ENCODE measurements around the gene STK11. TPM values are rescaled to one million over a fixed set of nuclear protein-coding genes. Genes with fewer than 3 reads are reported as not detected.
"Not testable (repeated sequence)": the region's sequence is repeated elsewhere in the genome, so short reads cannot be mapped to it uniquely, and the experiment has no call there.

STK11 gene
- total and polyA plus RNA-seq, 4 donors: 35.4 to 66.6 (median 58.8) TPM

- Histone ChIP-seq H3K4me1 (ENCODE audit: control insufficient read depth, insufficient read depth, low read length) (peaks cover 22% of the 10 kb centered on the region), H3K36me3 (ENCODE audit: control insufficient read depth, insufficient read depth, low read length) (no peaks in the 10 kb centered on the region), H3K4me3 (ENCODE audit: low read depth, low read length) (no peak overlapping the region), H3K9me3 (ENCODE audit: control insufficient read depth, insufficient read depth, low read length) (no peaks in the 10 kb centered on the region), H3K27ac (ENCODE audit: low read depth, low read length) (no peak overlapping the region), H3K27me3 (ENCODE audit: control insufficient read depth, insufficient read depth, low read length) (no peaks in the 10 kb centered on the region)
- 87% methylated on average over 23 of the region's 25 CpGs for WGBS (ENCODE audit: insufficient coverage)
- no peak for DNase-seq (ENCODE audit: low read depth in 4 of 6, low spot score in 6 of 6)
These were observed 28.1 kb upstream of the STK11 start for GRCh38 chr19:1177322-1178114.

GRCh38 chr19:1181606-1182005, 24.0 kb upstream of the STK11 start:
- no peaks in the 10 kb centered on the region for H3K36me3 ChIP-seq (ENCODE audit: control insufficient read depth, insufficient read depth, low read length)
- H3K9me3 ChIP-seq (ENCODE audit: control insufficient read depth, insufficient read depth, low read length): no peaks in the 10 kb centered on the region
- H3K27me3 ChIP-seq (ENCODE audit: control insufficient read depth, insufficient read depth, low read length): no peaks in the 10 kb centered on the region
- no peak overlapping the region for H3K4me3 ChIP-seq (ENCODE audit: low read depth, low read length)
- 87% methylated on average over 11 of the region's 11 CpGs for WGBS (ENCODE audit: insufficient coverage)
- peaks cover 5% of the 10 kb centered on the region for H3K4me1 ChIP-seq (ENCODE audit: control insufficient read depth, insufficient read depth, low read length)
- H3K27ac ChIP-seq (ENCODE audit: low read depth, low read length): no peak overlapping the region
- peak in 1 of 6 donors; percentile 0 for DNase-seq (ENCODE audit: low read depth in 4 of 6, low spot score in 6 of 6)

GRCh38 chr19:1182068-1182467, 23.5 kb upstream of the STK11 start:
- Histone ChIP-seq H3K27ac (ENCODE audit: low read depth, low read length) (no peak overlapping the region), H3K27me3 (ENCODE audit: control insufficient read depth, insufficient read depth, low read length) (no peaks in the 10 kb centered on the region), H3K4me1 (ENCODE audit: control insufficient read depth, insufficient read depth, low read length) (peaks cover 5% of the 10 kb centered on the region), H3K36me3 (ENCODE audit: control insufficient read depth, insufficient read depth, low read length) (no peaks in the 10 kb centered on the region), H3K9me3 (ENCODE audit: control insufficient read depth, insufficient read depth, low read length) (no peaks in the 10 kb centered on the region), H3K4me3 (ENCODE audit: low read depth, low read length) (no peak overlapping the region)
- WGBS (ENCODE audit: insufficient coverage): 89% methylated on average over 10 of the region's 10 CpGs
- no peak for DNase-seq (ENCODE audit: low read depth in 4 of 6, low spot score in 6 of 6)

- no peaks in the 10 kb centered on the region for H3K27me3 ChIP-seq (ENCODE audit: control insufficient read depth, insufficient read depth, low read length)
- no peak for DNase-seq (ENCODE audit: low read depth in 4 of 6, low spot score in 6 of 6)
- no peak overlapping the region for H3K4me3 ChIP-seq (ENCODE audit: low read depth, low read length)
- no peaks in the 10 kb centered on the region for H3K9me3 ChIP-seq (ENCODE audit: control insufficient read depth, insufficient read depth, low read length)
- no CpG with 5 or more reads among the region's 11 CpGs for WGBS (ENCODE audit: insufficient coverage)
- H3K36me3 ChIP-seq (ENCODE audit: control insufficient read depth, insufficient read depth, low read length): no peaks in the 10 kb centered on the region
- peaks cover 5% of the 10 kb centered on the region for H3K4me1 ChIP-seq (ENCODE audit: control insufficient read depth, insufficient read depth, low read length)
- H3K27ac ChIP-seq (ENCODE audit: low read depth, low read length): no peak overlapping the region
These were observed 22.9 kb upstream of the STK11 start for GRCh38 chr19:1182727-1183126.

GRCh38 chr19:1183543-1184172, 21.9 kb upstream of the STK11 start:
- H3K27me3 ChIP-seq (ENCODE audit: control insufficient read depth, insufficient read depth, low read length): no peaks in the 10 kb centered on the region
- no peak overlapping the region for H3K4me3 ChIP-seq (ENCODE audit: low read depth, low read length)
- DNase-seq (ENCODE audit: low read depth in 4 of 6, low spot score in 6 of 6): peak in 1 of 6 donors; percentile 0
- H3K4me1 ChIP-seq (ENCODE audit: control insufficient read depth, insufficient read depth, low read length): peaks cover 5% of the 10 kb centered on the region
- 85% methylated on average over 19 of the region's 19 CpGs for WGBS (ENCODE audit: insufficient coverage)
- no peaks in the 10 kb centered on the region for H3K36me3 ChIP-seq (ENCODE audit: control insufficient read depth, insufficient read depth, low read length)
- no peaks in the 10 kb centered on the region for H3K9me3 ChIP-seq (ENCODE audit: control insufficient read depth, insufficient read depth, low read length)
- H3K27ac ChIP-seq (ENCODE audit: low read depth, low read length): no peak overlapping the region

- Histone ChIP-seq H3K27me3 (ENCODE audit: control insufficient read depth, insufficient read depth, low read length) (no peaks in the 10 kb centered on the region), H3K36me3 (ENCODE audit: control insufficient read depth, insufficient read depth, low read length) (no peaks in the 10 kb centered on the region), H3K9me3 (ENCODE audit: control insufficient read depth, insufficient read depth, low read length) (no peaks in the 10 kb centered on the region), H3K27ac (ENCODE audit: low read depth, low read length) (no peak overlapping the region), H3K4me1 (ENCODE audit: control insufficient read depth, insufficient read depth, low read length) (peaks cover 12% of the 10 kb centered on the region), H3K4me3 (ENCODE audit: low read depth, low read length) (no peak overlapping the region)
- DNase-seq (ENCODE audit: low read depth in 4 of 6, low spot score in 6 of 6): no peak
- 76% methylated on average over 8 of the region's 9 CpGs for WGBS (ENCODE audit: insufficient coverage)
These were observed 16.2 kb upstream of the STK11 start for GRCh38 chr19:1189419-1189818.

- H3K9me3 ChIP-seq (ENCODE audit: control insufficient read depth, insufficient read depth, low read length): no peaks in the 10 kb centered on the region
- H3K27ac ChIP-seq (ENCODE audit: low read depth, low read length): no peak overlapping the region
- H3K4me1 ChIP-seq (ENCODE audit: control insufficient read depth, insufficient read depth, low read length): no peaks in the 10 kb centered on the region
- no peaks in the 10 kb centered on the region for H3K27me3 ChIP-seq (ENCODE audit: control insufficient read depth, insufficient read depth, low read length)
- no peak overlapping the region for H3K4me3 ChIP-seq (ENCODE audit: low read depth, low read length)
- no peak for DNase-seq (ENCODE audit: low read depth in 4 of 6, low spot score in 6 of 6)
- H3K36me3 ChIP-seq (ENCODE audit: control insufficient read depth, insufficient read depth, low read length): no peaks in the 10 kb centered on the region
- 77% methylated on average over 10 of the region's 10 CpGs for whole genome bisulfite sequencing (ENCODE audit: insufficient coverage)
These were observed 6.0 kb upstream of the STK11 start for GRCh38 chr19:1199531-1199930.

GRCh38 chr19:1200614-1201013, 5.0 kb upstream of the STK11 start:
- whole genome bisulfite sequencing (ENCODE audit: insufficient coverage): 100% methylated on average over 1 of the region's 4 CpGs
- H3K27ac ChIP-seq (ENCODE audit: low read depth, low read length); H3K4me1 ChIP-seq (ENCODE audit: control insufficient read depth, insufficient read depth, low read length); DNase-seq (ENCODE audit: low read depth in 4 of 6, low spot score in 6 of 6); H3K9me3 ChIP-seq (ENCODE audit: control insufficient read depth, insufficient read depth, low read length); H3K27me3 ChIP-seq (ENCODE audit: control insufficient read depth, insufficient read depth, low read length); H3K4me3 ChIP-seq (ENCODE audit: low read depth, low read length); H3K36me3 ChIP-seq (ENCODE audit: control insufficient read depth, insufficient read depth, low read length): not testable (repeated sequence)

GRCh38 chr19:1206150-1206863, 729 bp downstream of the STK11 start:
- WGBS (ENCODE audit: insufficient coverage): under 1% methylated on average over 78 of the region's 78 CpGs
- no peak for DNase-seq (ENCODE audit: low read depth in 4 of 6, low spot score in 6 of 6)
- H3K4me1 ChIP-seq (ENCODE audit: control insufficient read depth, insufficient read depth, low read length): peaks cover 55% of the 10 kb centered on the region
- no peaks in the 10 kb centered on the region for H3K9me3 ChIP-seq (ENCODE audit: control insufficient read depth, insufficient read depth, low read length)
- H3K36me3 ChIP-seq (ENCODE audit: control insufficient read depth, insufficient read depth, low read length): peaks cover 34% of the 10 kb centered on the region
- peak overlapping the region; percentile 76 for H3K4me3 ChIP-seq (ENCODE audit: low read depth, low read length)
- H3K27ac ChIP-seq (ENCODE audit: low read depth, low read length): peak overlapping the region; percentile 26
- no peaks in the 10 kb centered on the region for H3K27me3 ChIP-seq (ENCODE audit: control insufficient read depth, insufficient read depth, low read length)

Measured in spinal cord (tissue), 10 donors.